DMS53 treated with DMSO at 0.1 percent for 48 hours (cell line): ENCODE results near the gene TBL2.
"Not testable (repeated sequence)": the region's sequence is repeated elsewhere in the genome, so short reads cannot be mapped to it uniquely, and the experiment has no call there.

Experiments
- DNase-seq: peaks from one replicate; lab custom pipeline; 2025; ENCODE audit not compliant: unreplicated experiment; lab: John Stamatoyannopoulos, UW

Gene TBL2

GRCh38 chr7:73537051-73537450 lies 41.3 kb downstream of the TBL2 start:
- DNase-seq, result no peak

- DNase-seq, result no peak
Observed at GRCh38 chr7:73536479-73536878, 41.9 kb downstream of the TBL2 start.

GRCh38 chr7:73535918-73536317 lies 42.5 kb downstream of the TBL2 start:
- DNase-seq, result not testable (repeated sequence)

- DNase-seq, result no peak
Observed at GRCh38 chr7:73533742-73534141, 44.6 kb downstream of the TBL2 start.

DNA sequence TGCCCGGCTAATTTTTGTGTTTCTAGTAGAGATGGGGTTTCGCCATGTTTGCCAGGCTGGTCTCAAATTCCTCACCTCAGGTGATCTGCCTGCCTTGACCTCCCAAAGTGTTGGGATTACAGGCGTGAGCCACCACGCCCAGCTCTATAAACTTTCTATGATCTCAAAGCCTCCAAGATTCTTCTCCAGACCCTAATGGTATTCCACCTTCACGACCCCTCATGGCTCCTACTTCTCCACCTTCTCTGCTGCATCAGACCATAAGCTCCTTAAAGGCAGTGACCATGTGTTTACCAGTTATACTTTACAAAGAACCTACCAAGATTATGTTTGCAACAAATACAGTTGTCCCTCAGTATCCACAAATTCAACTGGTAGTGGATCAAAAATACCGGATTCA lies 46.2 kb downstream of the TBL2 start:
- no peak for DNase-seq

- DNase-seq, result no peak
Observed at GRCh38 chr7:73530800-73531199, 47.6 kb downstream of the TBL2 start.

DNA sequence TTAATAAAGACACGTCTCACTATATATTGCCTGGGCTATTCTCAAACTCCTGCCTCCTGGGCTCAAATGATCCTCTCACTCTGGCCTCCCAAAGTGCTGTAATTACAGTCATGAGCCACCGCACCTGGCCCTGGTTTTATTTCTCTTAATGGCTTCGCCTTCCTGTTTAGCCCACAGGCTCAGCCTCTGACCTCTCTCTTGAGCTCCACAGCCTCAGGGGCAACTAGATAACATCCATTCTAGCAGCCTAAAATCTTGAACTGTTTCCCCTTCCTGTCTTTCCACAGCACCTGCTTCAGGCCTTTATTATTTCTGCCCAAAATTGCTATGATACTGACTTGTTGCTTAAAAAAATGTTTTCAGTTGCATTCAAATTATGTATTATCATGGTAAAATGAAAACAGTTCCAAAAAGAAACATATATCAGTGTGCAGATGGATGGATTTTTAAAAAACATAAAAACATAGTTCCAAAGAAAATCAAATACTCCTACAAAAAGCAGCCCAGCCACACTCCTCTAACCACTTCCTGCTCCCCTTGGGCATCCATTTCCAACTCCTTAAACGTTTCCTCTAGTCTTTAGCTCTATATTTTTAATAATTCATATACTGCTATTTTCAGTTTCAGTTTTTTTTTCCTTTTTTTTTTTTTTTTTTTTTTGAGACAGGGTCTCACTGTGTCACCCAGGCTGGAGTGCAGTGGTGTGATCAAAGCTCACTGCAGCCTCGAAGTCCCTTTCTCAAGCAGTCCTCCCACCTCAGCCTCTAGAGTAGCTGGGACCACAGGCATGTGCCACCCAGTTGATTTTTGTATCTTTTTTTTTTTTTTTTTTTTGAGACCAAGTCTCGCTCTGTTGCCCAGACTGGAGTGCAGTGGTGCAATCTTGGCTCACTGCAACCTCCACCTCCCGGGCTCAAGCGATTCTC lies 51.2 kb downstream of the TBL2 start:
- peak; percentile 8 for DNase-seq

DNA sequence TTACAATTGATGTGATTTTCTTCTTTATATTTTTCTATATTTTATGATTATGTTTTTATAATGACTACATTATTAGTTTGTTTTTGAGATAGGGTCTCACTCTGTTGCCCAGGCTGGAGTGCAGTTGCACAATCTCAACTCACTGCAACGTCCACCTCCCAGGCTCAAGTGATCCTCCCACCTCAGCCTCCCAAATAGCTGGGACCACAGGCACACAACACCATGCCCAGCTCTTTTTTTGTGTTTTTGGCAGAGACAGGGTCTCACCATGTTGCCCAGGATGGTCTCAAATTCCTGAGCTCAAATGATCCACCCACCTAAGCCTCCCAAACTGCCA lies 52.3 kb downstream of the TBL2 start:
- not testable (repeated sequence) for DNase-seq

DNA sequence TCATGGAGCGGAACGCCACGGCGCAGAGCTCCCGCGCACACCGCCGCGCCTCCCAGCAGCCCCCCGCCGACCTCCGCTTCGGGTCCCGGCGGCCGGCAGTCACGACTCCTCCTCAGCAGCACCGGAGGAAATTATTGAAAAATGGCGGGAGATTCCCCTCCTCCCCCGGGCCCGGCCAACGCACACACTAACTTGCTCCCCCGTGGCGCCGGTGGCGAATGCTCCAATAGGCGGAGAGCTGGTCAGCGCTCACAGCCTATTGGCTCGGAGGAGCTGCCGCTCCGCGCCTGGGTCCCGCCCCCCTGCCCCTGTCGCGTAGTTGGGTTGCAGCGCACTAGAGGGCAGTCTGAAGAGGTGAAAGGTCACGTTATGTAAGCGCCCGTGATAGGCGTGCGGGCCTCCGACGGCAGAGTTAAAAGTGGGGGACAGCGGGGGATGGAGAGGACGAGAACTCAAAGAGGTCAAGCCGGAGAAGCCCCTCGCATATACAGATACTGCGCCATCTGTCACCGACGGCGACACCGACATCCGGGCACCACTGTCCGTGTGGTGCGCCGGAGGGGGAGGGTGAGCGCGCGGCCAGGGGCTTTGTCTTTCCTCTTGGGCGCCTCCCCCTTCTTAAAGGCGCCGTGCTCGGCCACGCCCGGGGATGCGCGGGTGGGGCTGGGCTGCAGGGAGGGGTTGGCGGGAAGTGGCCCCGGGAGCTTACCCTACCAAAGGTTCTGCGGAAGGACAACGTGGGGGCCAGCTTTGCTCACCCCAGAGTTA lies 56.1 kb downstream of the TBL2 start, which contains the start of gene BAZ1B:
TSS of gene BAZ1B (minus strand) at position 189 of the 768 bp plus-strand sequence. CDS start 360 bp downstream, outside the sequence.
- DNase-seq, result peak; percentile 97

DNA sequence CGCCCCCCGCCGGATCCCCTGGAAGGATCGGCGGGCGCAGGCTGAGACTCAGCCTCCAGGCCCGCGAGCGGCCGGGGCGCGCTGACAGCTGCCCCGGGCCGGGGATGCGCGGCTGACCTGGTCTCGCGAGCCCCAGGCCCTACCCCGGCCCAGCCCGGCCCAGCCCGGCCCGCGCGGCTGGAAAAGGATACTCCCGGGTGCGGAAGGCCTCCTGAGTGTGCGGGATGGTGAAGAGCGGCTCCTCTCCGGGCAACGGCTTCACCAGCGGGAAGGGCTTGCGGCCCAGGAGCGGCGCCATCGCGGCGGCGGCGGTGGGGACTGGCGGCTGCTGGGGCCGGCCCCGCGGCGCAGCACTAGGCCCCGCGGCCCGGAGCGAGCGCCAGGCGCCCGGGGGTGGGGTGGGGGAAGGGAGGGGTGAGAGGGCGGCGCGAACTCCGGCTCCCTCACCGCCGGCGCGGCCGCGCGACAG lies 56.7 kb downstream of the TBL2 start:
- peak; percentile 48 for DNase-seq

DNA sequence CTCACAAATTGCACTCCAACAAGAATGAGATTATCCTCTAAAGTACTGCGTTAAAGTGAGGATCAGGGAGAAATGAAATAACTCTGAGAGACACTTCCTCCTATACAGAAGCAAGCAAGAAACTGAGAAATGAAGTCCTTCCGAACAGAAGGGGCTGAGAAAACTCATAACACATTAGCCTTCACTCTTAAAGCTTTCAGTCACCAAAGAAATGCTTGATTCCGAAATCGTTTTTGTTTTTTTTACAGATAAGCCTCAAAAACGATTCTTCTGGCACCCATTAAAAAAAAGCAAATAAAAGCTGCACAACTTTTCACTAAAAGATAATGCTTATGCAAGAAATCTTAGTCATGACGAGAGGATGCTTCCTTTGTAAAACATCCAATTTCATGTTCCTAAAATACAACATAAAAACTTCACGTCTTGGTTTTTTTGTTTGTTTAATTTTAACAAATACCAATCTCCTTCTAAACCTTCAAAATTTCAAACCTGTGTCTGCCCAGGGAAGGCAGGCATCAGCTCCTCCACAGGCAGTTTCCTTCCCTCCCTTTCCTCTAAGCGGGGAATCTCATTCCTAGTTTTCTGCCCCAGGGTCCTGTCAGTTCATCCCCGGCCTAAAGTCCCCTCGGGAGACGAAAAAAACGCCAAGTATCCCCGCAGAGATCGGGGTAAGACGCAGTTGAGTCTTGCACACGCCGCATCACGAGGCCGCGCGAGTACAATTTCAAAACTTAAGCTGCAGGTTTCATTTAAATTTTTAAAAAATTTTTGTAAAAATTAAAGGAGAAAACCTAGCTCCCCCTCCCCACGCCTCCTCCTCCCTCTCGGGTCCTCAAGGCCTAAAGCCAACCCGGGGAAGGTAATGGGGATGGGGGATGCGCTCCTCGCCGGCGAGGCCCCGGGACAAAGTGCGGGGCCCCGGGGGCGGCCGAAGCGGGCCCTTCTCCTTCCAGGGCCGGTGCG lies 57.4 kb downstream of the TBL2 start:
- peak; percentile 17 for DNase-seq

GRCh38 chr7:73519867-73520672 lies 58.3 kb downstream of the TBL2 start:
- no peak for DNase-seq

- no peak for DNase-seq
Observed at GRCh38 chr7:73518470-73518869, 59.9 kb downstream of the TBL2 start.
